Pancreas (tissue), 10 donors: Measurements from ENCODE around the gene APOBEC2. TPM values are rescaled to one million over a fixed set of nuclear protein-coding genes. Genes with fewer than 3 reads are reported as not detected.
A peak's percentile ranks its signal among the peaks of the same experiment; 100 is the strongest.

ENCODE experiments used
- ATAC-seq, 4 donors: fragments of 200-7000 bp; cut with Tn5 transposase; one replicate each; pipeline versions ENCODE4 v1.8.0 to v1.9.1; 2020; ENCODE audit warnings: mild to moderate bottlenecking in 4 of 4, moderate library complexity in 4 of 4
- DNase-seq, 6 donors: peaks; one replicate each; pipeline ENCODE4 v3.0.0-alpha.2; 2020
- FAIRE-seq: peaks from 2 replicates; lab custom pipeline; 2012; peaks lifted over from hg19 to GRCh38; lab: Jason Lieb, UNC
- H3K27ac ChIP-seq, 4 donors: fragments of 200-600 bp; sonication (generic); 1 replicate in 3 of 4; 2 replicates in 1 of 4; pipeline versions ENCODE4 v1.5.0 to v1.8.0; 2020
- H3K27me3 ChIP-seq, 4 donors: fragments of 200-600 bp; one replicate each; pipeline ENCODE4 v1.8.0; 2021
- H3K36me3 ChIP-seq, 3 donors: fragments of 200-600 bp; sonication (generic) in 1 of 3; one replicate each; pipeline versions ENCODE4 v1.5.0 to v1.8.0; 2020 to 2021
- H3K4me1 ChIP-seq, 3 donors: fragments of 200-600 bp; one replicate each; pipeline ENCODE4 v1.8.0; 2021
- H3K4me3 ChIP-seq, 4 donors: fragments of 200-600 bp; sonication (generic) in 2 of 4; one replicate each; pipeline versions ENCODE4 v1.5.0 to v1.8.0; 2020 to 2021
- H3K9me3 ChIP-seq, 4 donors: fragments of 200-600 bp; one replicate each; pipeline ENCODE4 v1.8.0; 2021
- CTCF ChIP-seq, 4 donors: fragments of 200-600 bp; sonication (generic) in 3 of 4; IDR thresholded peaks; one replicate each; pipeline versions ENCODE4 v1.5.0 to v1.8.0; 2021; ENCODE audit warnings: antibody characterized with exemption in 4 of 4
- WGBS, 2 donors: extraction: QIAGEN DNeasy Blood & Tissue Kit; methylation state at CpG; one replicate each; pipeline ENCODE4 v1.1.7; 2013; 5-methylcytosine and 5-hydroxymethylcytosine counted together
- intact Hi-C, 3 donors: fragments of 100-400 bp; cut with DNase I; formaldehyde crosslinking; loops; one replicate each; pipeline versions ENCODE4 v1.11.1 to v1.14.2; 2022
- polyA plus RNA-seq, 2 donors: library from polyadenylated mRNA; stranded (reverse); fragments of 200-250 nt; gene quantifications; one replicate each; pipeline ENCODE4 v1.2.3, GENCODE V29; 2013
- total RNA-seq, 6 donors: library from RNA; stranded (reverse); fragmentation: NEBNext Ultra II Directional in 4 of 6; extraction: Animal tissue kit (Norgen Biotek cat#: 25700) in 4 of 6; gene quantifications; one replicate each; pipeline versions ENCODE4 v1.2.1 to v1.2.4, GENCODE V29; 2021 to 2023
- donor health status: healthy with polysubstance abuse.
- donor health status: DM: no; HTN: no; CAD: no; lungs with moderate emphysema.
- donor health status: DM: no; HTN: no; CAD: no.
- donor health status: control.
- donor health status: control.
- donor health status: Bipolar disorder and iron deficiency.
- donor health status: DM: yes; HTN: yes; CAD: no.
- donor health status: DM: no; HTN: no; CAD: no.
- donor health status: DM: no; HTN: no; CAD: no.
- donor health status: DM: yes; HTN: yes; CAD: no.

Gene APOBEC2
- total and polyA plus RNA-seq, 8 donors = 2.7 to 29.6 (median 8.6) TPM

- Histone ChIP-seq H3K27me3 (no peaks in the 10 kb centered on the region), H3K4me3 (peak within 1 kb of the TSS in 3 of 4 donors; percentile 31 to 69 (median 34)), H3K36me3 (peaks cover 0 to under 1% (median 0%) of the 10 kb centered on the region in 3 donors), H3K27ac (peak within 1 kb of the TSS; percentile 62 to 90 (median 81)), H3K9me3 (no peaks in the 10 kb centered on the region), H3K4me1 (peaks cover 31 to 45% (median 37%) of the 10 kb centered on the region in 3 donors)
- ATAC-seq (peak; percentile 72 to 79 (median 78)), DNase-seq (peak in 5 of 6 donors; percentile 78 to 87 (median 80)), FAIRE-seq (no peak)
- peak; percentile 69 to 77 (median 72) for TF ChIP-seq CTCF (IDR thresholded peaks at IDR 0.05)
- WGBS, 2 donors = 47 to 52% methylated on average over 10 of the region's 10 CpGs
- intact Hi-C loops = loop anchor here in 1 of 3 donors (10.0 kb wide), 1 partner anchor 145 kb away; no protein-coding TSS in a partner anchor
Observed at GRCh38 chr6:41039060-41039998, 13.7 kb upstream of the APOBEC2 start, which contains the start of gene UNC5CL. UNC5CL (minus strand) TSS chr6:41039221; CDS start chr6:41035074, 4,147 bp downstream.

GRCh38 chr6:41040101-41040939 lies 12.7 kb upstream of the APOBEC2 start:
- Histone ChIP-seq H3K27ac (peak overlapping the region; percentile 62 to 90 (median 81)), H3K9me3 (no peaks in the 10 kb centered on the region), H3K36me3 (no peaks in the 10 kb centered on the region), H3K27me3 (no peaks in the 10 kb centered on the region), H3K4me1 (peaks cover 33 to 40% (median 38%) of the 10 kb centered on the region in 3 donors), H3K4me3 (peak overlapping the region in 1 of 4 donors; percentile 69)
- WGBS, 2 donors = 10 to 22% methylated on average over 6 of the region's 6 CpGs
- peak in 4 of 6 donors; percentile 86 to 90 (median 86) for DNase-seq
- no peak for FAIRE-seq
- peak; percentile 79 to 84 (median 83) for ATAC-seq
- TF ChIP-seq CTCF (IDR thresholded peaks at IDR 0.05) = no peak
- intact Hi-C loops = no loop called here

GRCh38 chr6:41040940-41041536 lies 12.0 kb upstream of the APOBEC2 start:
- WGBS, 2 donors = 84 to 88% methylated on average over 1 of the region's 1 CpG
- ATAC-seq = no peak
- Histone ChIP-seq H3K4me3 (no peak overlapping the region), H3K27me3 (no peaks in the 10 kb centered on the region), H3K36me3 (no peaks in the 10 kb centered on the region), H3K9me3 (no peaks in the 10 kb centered on the region), H3K27ac (peak overlapping the region; percentile 62 to 90 (median 81)), H3K4me1 (peaks cover 36 to 40% (median 38%) of the 10 kb centered on the region in 3 donors)
- intact Hi-C loops = no loop called here
- no peak for DNase-seq
- no peak for FAIRE-seq
- no peak for TF ChIP-seq CTCF (IDR thresholded peaks at IDR 0.05)

- H3K27me3 ChIP-seq = no peaks in the 10 kb centered on the region
- ATAC-seq (no peak), DNase-seq (no peak), FAIRE-seq (no peak)
- intact Hi-C loops = no loop called here
- peak within 1 kb of the TSS in 3 of 4 donors; percentile 74 to 90 (median 88) for H3K27ac ChIP-seq
- no peaks in the 10 kb centered on the region for H3K9me3 ChIP-seq
- TF ChIP-seq CTCF (IDR thresholded peaks at IDR 0.05) = no peak
- H3K4me1 ChIP-seq = peaks cover 27 to 36% (median 29%) of the 10 kb centered on the region in 3 donors
- H3K36me3 ChIP-seq = no peaks in the 10 kb centered on the region
- WGBS, 2 donors = 79 to 83% methylated on average over 10 of the region's 10 CpGs
- no peak within 1 kb of the TSS for H3K4me3 ChIP-seq
Observed at GRCh38 chr6:41042226-41043055, 10.6 kb upstream of the APOBEC2 start, which contains the start of gene TSPO2. TSPO2 (plus strand) TSS chr6:41042467; CDS start chr6:41042986, 519 bp downstream.
